HCT116 (cell line): ENCODE data around the gene HEXD. TPM values are rescaled to one million over a fixed set of nuclear protein-coding genes. Genes with fewer than 3 reads are reported as not detected.

ENCODE experiments used
- ATAC-seq: fragments of 200-7000 bp; cut with Tn5 transposase; 2 replicates; pipeline ENCODE4 v1.9.1; 2020; ENCODE audit warnings: mild to moderate bottlenecking, moderate library complexity
- BruUV-seq: library from RNA; stranded (reverse); fragments of 400-500 nt; replicated peaks from 2 replicates; lab custom pipeline; 2021; lab: Mats Ljungman, UMichigan
- CTCF ChIA-PET: fragments of 300-600 bp; sonication (Branson Sonifier 250); formaldehyde crosslinking; loops from one replicate; lab custom pipeline; 2021; ENCODE audit warnings: antibody characterized with exemption; lab: Charles Lee
- POLR2A ChIA-PET: fragments of 300-600, 350-600 bp; sonication (Branson Sonifier 250); formaldehyde crosslinking; loops from one replicate; lab custom pipeline; 2021; ENCODE audit warnings: antibody characterized with exemption; lab: Charles Lee
- RAD21 ChIA-PET, 2 experiments: fragments of 300-600 bp; sonication (Branson Sonifier 250); formaldehyde crosslinking; loops; one replicate each; lab custom pipeline; 2023; ENCODE audit warnings: low total read pairs in 2 of 2; ENCODE audit not compliant: uncharacterized antibody in 2 of 2, unreplicated experiment in 2 of 2, low non-redundant PET in 1 of 2; lab: Charles Lee
- DNase-seq: peaks from one replicate; pipeline ENCODE4 v3.0.0-alpha.2; 2010; ENCODE audit warnings: low read depth, low spot score
- H2AFZ ChIP-seq: fragments of 200-600 bp; shearing (Covaris generic), sonication (generic); 2 replicates; pipeline ENCODE4 v1.6.1; 2017; ENCODE audit warnings: low read depth, mixed run types, mixed read lengths, antibody characterized with exemption, low read length; ENCODE audit not compliant: poor library complexity, severe bottlenecking
- H3K27ac ChIP-seq: 2 replicates; pipeline ENCODE4 v1.5.1; 2012; ENCODE audit warnings: low read depth, low read length
- H3K27me3 ChIP-seq: fragments of 200-600 bp; sonication (generic); 2 replicates; pipeline ENCODE4 v1.6.1; 2016; ENCODE audit warnings: mixed run types, low read length, mixed read lengths; ENCODE audit not compliant: insufficient read depth
- H3K36me3 ChIP-seq, 2 experiments: fragments of 200-500 bp in 1 of 2; fragments of 200-600 bp in 1 of 2; sonication (Bioruptor generic) in 1 of 2; sonication (generic) in 1 of 2; 2 replicates each; pipeline versions ENCODE4 v1.5.1 to v1.6.1; 2014 to 2016; ENCODE audit warnings: low read length in 2 of 2, inconsistent platforms in 1 of 2, mixed read lengths in 1 of 2, mixed run types in 1 of 2; ENCODE audit not compliant: insufficient read depth in 2 of 2, control insufficient read depth in 1 of 2
- H3K4me1 ChIP-seq, 2 experiments: fragments of 200-600 bp in 1 of 2; sonication (generic) in 1 of 2; 2 replicates each; pipeline versions ENCODE4 v1.5.1 to v1.6.1; 2012 to 2017; ENCODE audit warnings: low read length in 2 of 2, inconsistent platforms in 1 of 2, mild to moderate bottlenecking in 1 of 2, mixed read lengths in 1 of 2, mixed run types in 1 of 2, moderate library complexity in 1 of 2; ENCODE audit not compliant: insufficient read depth in 2 of 2, control insufficient read depth in 1 of 2
- H3K4me2 ChIP-seq: fragments of 200-600 bp; sonication (generic); 2 replicates; pipeline ENCODE4 v1.6.1; 2017; ENCODE audit warnings: mixed run types, low read length, mixed read lengths
- H3K4me3 ChIP-seq, 2 experiments: fragments of 200-600 bp in 1 of 2; sonication (generic) in 1 of 2; replicated peaks in 1 of 2; 2 replicates each; pipeline ENCODE4 v1.5.1; 2011 to 2016; ENCODE audit warnings: low read length in 2 of 2, control low read depth in 1 of 2, low read depth in 1 of 2, mild to moderate bottlenecking in 1 of 2, mixed read lengths in 1 of 2, mixed run types in 1 of 2
- H3K79me2 ChIP-seq: fragments of 200-600 bp; sonication (generic); 2 replicates; pipeline ENCODE4 v1.6.1; 2017; ENCODE audit warnings: mild to moderate bottlenecking, mixed run types, low read length, moderate library complexity, mixed read lengths; ENCODE audit not compliant: insufficient read depth
- H3K9ac ChIP-seq: fragments of 200-600 bp; sonication (generic); 2 replicates; pipeline ENCODE4 v1.6.1; 2016; ENCODE audit warnings: low read length, mixed read lengths
- H3K9me2 ChIP-seq: fragments of 200-600 bp; sonication (generic), shearing (Covaris generic); 2 replicates; pipeline ENCODE4 v1.6.1; 2017; ENCODE audit warnings: mixed run types, mild to moderate bottlenecking, moderate library complexity; ENCODE audit not compliant: insufficient read depth
- H3K9me3 ChIP-seq, 2 experiments: fragments of 200-500 bp in 1 of 2; fragments of 200-600 bp in 1 of 2; sonication (Bioruptor generic) in 1 of 2; sonication (generic) in 1 of 2; 2 replicates each; pipeline ENCODE4 v1.6.1; 2014 to 2017; ENCODE audit warnings: low read length in 2 of 2, mixed read lengths in 2 of 2, inconsistent platforms in 1 of 2, low read depth in 1 of 2, mild to moderate bottlenecking in 1 of 2, mixed run types in 1 of 2, moderate library complexity in 1 of 2; ENCODE audit not compliant: control insufficient read depth in 1 of 2, insufficient read depth in 1 of 2
- H4K20me1 ChIP-seq: fragments of 200-600 bp; sonication (generic), shearing (Covaris generic); 2 replicates; pipeline ENCODE4 v1.6.1; 2017; ENCODE audit warnings: mixed run types, mild to moderate bottlenecking, moderate library complexity; ENCODE audit not compliant: insufficient read depth
- ATF3 ChIP-seq: IDR thresholded peaks from 2 replicates; pipeline ENCODE4 v1.6.1; 2012
- ELF1 ChIP-seq: IDR thresholded peaks from 2 replicates; pipeline ENCODE4 v1.6.1; 2012; ENCODE audit warnings: low read depth, borderline replicate concordance
- EZH2 ChIP-seq: fragments of 200-600 bp; sonication (generic); IDR thresholded peaks from 2 replicates; pipeline ENCODE4 v1.6.1; 2017; ENCODE audit warnings: antibody characterized with exemption, mixed run types
- EZH2phosphoT487 ChIP-seq: fragments of 200-600 bp; IDR thresholded peaks from 2 replicates; pipeline ENCODE4 v1.6.1; 2018; ENCODE audit warnings: antibody characterized with exemption, borderline replicate concordance
- FOSL1 ChIP-seq: IDR thresholded peaks from 2 replicates; pipeline ENCODE4 v1.6.1; 2012; ENCODE audit warnings: low read depth
- JUND ChIP-seq: IDR thresholded peaks from 2 replicates; pipeline ENCODE4 v1.6.1; 2012
- POLR2A ChIP-seq: IDR thresholded peaks from 2 replicates; pipeline ENCODE4 v1.7.0; 2011; ENCODE audit warnings: borderline replicate concordance; ENCODE audit not compliant: insufficient read depth, insufficient read length; ENCODE audit errors: extremely low read depth
- REST ChIP-seq: IDR thresholded peaks from 2 replicates; pipeline ENCODE4 v1.6.1; 2012; ENCODE audit warnings: low read depth
- SIN3A ChIP-seq: IDR thresholded peaks from 2 replicates; pipeline ENCODE4 v1.6.1; 2012; ENCODE audit warnings: low read depth
- SRF ChIP-seq: IDR thresholded peaks from 2 replicates; pipeline ENCODE4 v1.6.1; 2012; ENCODE audit warnings: low read depth
- TCF7L2 ChIP-seq: IDR thresholded peaks from 2 replicates; pipeline ENCODE4 v1.7.0; 2011; ENCODE audit warnings: borderline replicate concordance, inconsistent platforms; ENCODE audit not compliant: insufficient read depth, insufficient read length; ENCODE audit errors: extremely low read depth
- YY1 ChIP-seq: IDR thresholded peaks from 2 replicates; pipeline ENCODE4 v1.6.1; 2011; ENCODE audit warnings: low read length, low read depth, moderate library complexity, mild to moderate bottlenecking; ENCODE audit not compliant: insufficient replicate concordance; ENCODE audit errors: extremely low read depth
- intact Hi-C: fragments of 100-400 bp; cut with micrococcal nuclease; formaldehyde crosslinking; loops from 2 replicates; pipeline ENCODE4 v1.10.0; 2022
- total RNA-seq: library from RNA; stranded (reverse); gene quantifications from one replicate; pipeline ENCODE4 v1.2.1, GENCODE V29; 2021; ENCODE audit not compliant: unreplicated experiment

The HEXD gene
- total RNA-seq, 1 experiment from 2014 or later = 45.2 TPM

- CTCF ChIA-PET = no interaction called here
- no TSS peak for BruUV-seq
These were observed 16.0 kb downstream of the HEXD start for GRCh38 chr17:82434216-82434565.

More at GRCh38 chr17:82434216-82434565, 16.0 kb downstream of the HEXD start:
- TF ChIP-seq TCF7L2 (no peak), ELF1 (no peak), POLR2A (no peak), FOSL1 (no peak), ATF3 (no peak), SIN3A (no peak), EZH2phosphoT487 (no peak), SRF (no peak), EZH2 (no peak), REST (no peak), JUND (no peak), YY1 (no peak)
- TF ChIP-seq, all 23 proteins: peak for 0
- ATAC-seq (no peak), DNase-seq (no peak)
- RAD21 ChIA-PET = no interaction called here
- intact Hi-C loops = no loop called here
- Histone ChIP-seq H3K4me1 (no peaks in the 10 kb centered on the region), H3K9ac (no peak overlapping the region), H3K27ac (no peak overlapping the region), H3K36me3 (0 out of 4 replicates have a peak, but pooled peaks cover 0 to 2% of the 10 kb centered on the region in 2 experiments), H3K9me3 (no peaks in the 10 kb centered on the region), H2AFZ (no peak overlapping the region), H3K9me2 (no peaks in the 10 kb centered on the region), H3K79me2 (no peaks in the 10 kb centered on the region), H3K4me2 (no peak overlapping the region), H4K20me1 (no peaks in the 10 kb centered on the region), H3K27me3 (no peaks in the 10 kb centered on the region), H3K4me3 (no peak overlapping the region)
- POLR2A ChIA-PET = no interaction called here
